Renal cortical epithelial cell (primary cell): ENCODE results near the gene PRAMEF18. TPM values are rescaled to one million over a fixed set of nuclear protein-coding genes. Genes with fewer than 3 reads are reported as not detected.
"Not testable (repeated sequence)": the region's sequence is repeated elsewhere in the genome, so short reads cannot be mapped to it uniquely, and the experiment has no call there.

Experiments
- DNase-seq: peaks from one replicate; pipeline ENCODE4 v3.0.0-alpha.2; 2011; ENCODE audit warnings: low read depth
- total RNA-seq: library from RNA; depleted of rRNA; stranded (reverse); fragments of >200 nt; gene quantifications from 2 replicates; pipeline ENCODE4 v1.2.3, GENCODE V29; 2014

PRAMEF18 gene
- total RNA-seq, 1 donor from 2014 or later = not detected

GRCh38 chr1:13208712-13209111, 17.2 kb downstream of the PRAMEF18 start:
- DNase-seq = not testable (repeated sequence)

GRCh38 chr1:13201309-13201708, 24.6 kb downstream of the PRAMEF18 start, which contains the start of gene PRAMEF13:
Gene PRAMEF13, minus strand, starts transcription at chr1:13201409. Its CDS starts 1,820 bp downstream, at chr1:13199589.
- DNase-seq = not testable (repeated sequence)

Other genes starting within 250 kb of the PRAMEF18 start
- gene PRAMEF27, start 169.6 kb downstream of the PRAMEF18 start, total RNA-seq = not detected in 2 replicates
- gene HNRNPCL3, start 165.4 kb downstream of the PRAMEF18 start, total RNA-seq = not detected in 2 replicates
- not detected in 2 replicates for gene PRAMEF25, start 155.4 kb downstream of the PRAMEF18 start, total RNA-seq
- gene HNRNPCL2, start 109.3 kb downstream of the PRAMEF18 start, total RNA-seq = not detected in 2 replicates
- gene PRAMEF26, start 70.1 kb downstream of the PRAMEF18 start, total RNA-seq = not detected in 2 replicates
- gene HNRNPCL4, start 60.5 kb downstream of the PRAMEF18 start, total RNA-seq = not detected in 2 replicates
- not detected in 2 replicates for gene PRAMEF9, start 54.3 kb downstream of the PRAMEF18 start, total RNA-seq
- gene PRAMEF13, start 24.7 kb downstream of the PRAMEF18 start, total RNA-seq = not detected in 2 replicates
- gene PRAMEF5, start 28.0 kb upstream of the PRAMEF18 start, total RNA-seq = not detected in 2 replicates
- not detected in 2 replicates for gene PRAMEF8, start 59.0 kb upstream of the PRAMEF18 start, total RNA-seq
- not detected in 2 replicates for gene PRAMEF33, start 77.4 kb upstream of the PRAMEF18 start, total RNA-seq
- not detected in 2 replicates for gene PRAMEF15, start 89.4 kb upstream of the PRAMEF18 start, total RNA-seq
- gene PRAMEF14, start 121.0 kb upstream of the PRAMEF18 start, total RNA-seq = not detected in 2 replicates
- gene PRAMEF19, start 145.8 kb upstream of the PRAMEF18 start, total RNA-seq = not detected in 2 replicates
- not detected in 2 replicates for gene PRAMEF17, start 163.5 kb upstream of the PRAMEF18 start, total RNA-seq
- not detected in 2 replicates for gene PRAMEF20, start 184.3 kb upstream of the PRAMEF18 start, total RNA-seq